ENCODE results near the gene PPM1H.

Gene PPM1H

DNA sequence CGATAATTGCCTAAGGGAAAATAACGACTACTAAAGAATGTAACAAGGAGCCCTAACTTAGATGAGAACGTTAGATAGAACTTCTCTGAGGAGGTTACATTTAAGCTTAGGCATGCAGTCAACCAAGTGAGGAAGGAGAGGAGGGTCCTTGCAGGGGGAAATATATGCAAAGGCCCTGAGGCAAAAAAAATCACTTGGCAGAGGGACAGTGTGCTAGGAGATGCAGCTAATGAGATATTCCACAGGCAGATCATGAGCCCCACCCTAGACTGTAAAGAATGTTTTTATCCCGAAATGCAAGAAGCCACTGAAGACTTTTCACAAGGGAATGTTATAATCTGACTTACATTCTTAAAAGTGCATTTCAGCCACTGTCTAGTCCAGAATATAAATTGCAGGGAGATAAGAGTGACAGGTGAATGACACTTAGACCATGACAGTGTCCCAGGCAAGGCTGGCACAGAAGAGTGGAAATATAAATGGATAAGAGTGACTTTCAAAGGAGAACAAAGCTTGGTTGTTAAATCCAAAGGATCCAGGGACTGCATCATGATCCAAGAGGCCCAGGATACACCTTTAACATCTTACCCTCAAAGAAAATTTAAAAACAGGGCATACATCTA is 61.0 kb downstream of the PPM1H start:
- no peak for DNase-seq (ENCODE audit: low read depth in 2 of 3, low spot score in 2 of 3)

GRCh38 chr12:62873116-62873825 is 61.7 kb downstream of the PPM1H start:
- no peak for DNase-seq (ENCODE audit: low read depth in 2 of 3, low spot score in 2 of 3)

DNA sequence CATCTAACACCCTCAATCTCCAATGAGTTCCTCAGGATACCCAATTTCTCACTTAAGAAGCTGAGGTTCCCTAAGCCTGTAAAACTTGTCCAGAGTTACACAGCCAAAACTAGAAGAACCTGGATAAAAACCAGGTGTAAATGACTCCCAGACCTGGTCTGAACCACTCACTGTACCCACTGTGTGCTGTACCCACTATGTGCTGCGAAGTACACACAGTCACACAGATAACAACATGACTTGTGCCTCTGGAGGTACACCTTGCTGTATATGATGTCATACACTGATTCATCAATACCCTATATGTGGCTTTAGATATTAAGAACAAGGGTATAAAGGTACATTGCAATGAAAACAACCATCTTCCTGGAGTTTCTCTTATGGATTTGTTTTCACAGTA is 66.1 kb downstream of the PPM1H start:
- no peak for DNase-seq (ENCODE audit: low read depth in 2 of 3, low spot score in 2 of 3)

GRCh38 chr12:62866451-62867082 is 68.4 kb downstream of the PPM1H start:
- no peak for DNase-seq (ENCODE audit: low read depth in 2 of 3, low spot score in 2 of 3)

GRCh38 chr12:62865937-62866336 is 69.0 kb downstream of the PPM1H start:
- no peak for DNase-seq (ENCODE audit: low read depth in 2 of 3, low spot score in 2 of 3)

GRCh38 chr12:62865065-62865464 is 69.9 kb downstream of the PPM1H start:
- DNase-seq (ENCODE audit: low read depth in 2 of 3, low spot score in 2 of 3): no peak

GRCh38 chr12:62862259-62862881 is 72.6 kb downstream of the PPM1H start:
- DNase-seq (ENCODE audit: low read depth in 2 of 3, low spot score in 2 of 3): no peak

DNA sequence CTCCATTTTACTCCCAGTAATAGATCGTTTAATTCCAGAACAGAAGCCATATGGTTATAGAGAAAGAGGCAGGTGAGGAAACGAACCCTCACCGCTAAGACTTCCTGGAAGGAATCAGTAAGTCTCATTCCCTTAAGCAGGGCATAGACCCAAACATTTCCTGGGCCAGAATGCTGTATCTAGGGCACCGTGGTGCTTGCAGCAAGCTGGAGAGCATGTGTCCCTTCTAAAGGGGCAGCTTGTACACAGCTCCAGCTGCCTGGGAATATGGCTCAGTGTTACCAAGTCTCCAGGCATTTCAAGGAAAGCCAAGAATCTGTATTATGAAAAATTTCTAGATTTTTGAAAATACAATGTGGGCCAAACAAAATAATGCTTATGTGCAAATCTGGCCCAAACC is 73.4 kb downstream of the PPM1H start:
- no peak for DNase-seq (ENCODE audit: low read depth in 2 of 3, low spot score in 2 of 3)

- no peak for DNase-seq (ENCODE audit: low read depth in 2 of 3, low spot score in 2 of 3)
Measured at GRCh38 chr12:62860501-62861411, 74.2 kb downstream of the PPM1H start.

DNA sequence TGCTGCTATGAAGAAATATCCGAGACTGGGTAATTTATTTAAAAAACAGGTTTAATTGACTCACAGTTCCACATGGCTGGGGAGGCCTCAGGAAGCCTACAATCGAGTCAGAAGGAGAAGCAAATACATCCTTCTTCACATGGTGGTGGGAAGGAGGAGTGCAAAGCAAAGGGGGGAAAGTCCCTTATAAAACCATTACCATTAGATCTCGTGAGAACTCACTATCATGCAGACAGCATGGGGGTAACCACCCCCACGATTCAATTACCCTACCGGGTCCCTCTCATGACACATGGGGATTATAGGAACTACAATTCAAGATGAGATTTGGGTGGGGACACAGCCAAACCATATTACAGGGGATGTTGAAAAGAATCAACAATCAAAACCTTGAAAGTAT is 74.9 kb downstream of the PPM1H start:
- DNase-seq (ENCODE audit: low read depth in 2 of 3, low spot score in 2 of 3): no peak

DNA sequence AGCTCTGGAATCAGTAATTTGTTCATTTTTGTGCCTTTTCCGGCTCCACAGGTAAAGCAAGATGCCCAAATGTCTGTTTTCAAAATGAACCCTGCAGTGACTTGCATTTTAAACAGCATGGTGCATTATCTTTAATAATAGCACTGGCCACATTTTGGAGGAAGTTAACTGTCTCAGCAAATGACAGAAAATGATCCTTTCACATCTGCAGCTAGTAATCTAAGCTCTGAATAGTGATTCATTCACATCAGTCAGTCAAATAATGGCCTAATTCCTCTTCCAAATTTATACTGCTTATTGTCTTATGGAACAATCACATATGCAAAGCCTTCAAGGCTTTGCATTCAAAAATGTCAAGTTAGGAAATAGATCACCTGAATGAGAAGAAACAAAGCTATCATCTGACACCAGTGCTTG is 75.6 kb downstream of the PPM1H start:
- DNase-seq (ENCODE audit: low read depth in 2 of 3, low spot score in 2 of 3): no peak

DNA sequence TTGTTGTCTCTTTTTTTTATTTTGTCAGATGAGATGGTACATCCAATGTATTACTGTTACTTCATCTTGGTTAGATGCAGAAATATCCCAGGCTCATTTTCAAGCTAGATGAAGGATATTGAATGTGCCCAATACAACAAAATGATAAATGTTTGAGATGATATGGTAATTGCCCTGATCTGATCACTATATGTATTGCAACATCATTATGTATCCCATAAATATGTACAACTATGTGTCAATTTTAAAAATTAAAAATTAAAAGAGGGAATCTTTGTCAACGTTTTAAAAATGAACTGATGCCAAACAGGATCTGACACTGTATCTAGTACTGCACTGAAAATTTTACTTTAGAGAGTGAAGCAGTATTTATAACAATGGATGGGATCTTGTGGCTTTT is 78.5 kb downstream of the PPM1H start:
- no peak for DNase-seq (ENCODE audit: low read depth in 2 of 3, low spot score in 2 of 3)

GRCh38 chr12:62854024-62854423 is 80.9 kb downstream of the PPM1H start:
- DNase-seq (ENCODE audit: low read depth in 2 of 3, low spot score in 2 of 3): no peak

GRCh38 chr12:62849398-62849797 is 85.6 kb downstream of the PPM1H start:
- no peak for DNase-seq (ENCODE audit: low read depth in 2 of 3, low spot score in 2 of 3)

- DNase-seq (ENCODE audit: low read depth in 2 of 3, low spot score in 2 of 3): no peak
Measured at GRCh38 chr12:62848418-62848817, 86.5 kb downstream of the PPM1H start.

- DNase-seq (ENCODE audit: low read depth in 2 of 3, low spot score in 2 of 3): no peak
Measured at GRCh38 chr12:62847709-62848108, 87.2 kb downstream of the PPM1H start.

GRCh38 chr12:62846491-62846890 is 88.5 kb downstream of the PPM1H start:
- DNase-seq (ENCODE audit: low read depth in 2 of 3, low spot score in 2 of 3): no peak

DNA sequence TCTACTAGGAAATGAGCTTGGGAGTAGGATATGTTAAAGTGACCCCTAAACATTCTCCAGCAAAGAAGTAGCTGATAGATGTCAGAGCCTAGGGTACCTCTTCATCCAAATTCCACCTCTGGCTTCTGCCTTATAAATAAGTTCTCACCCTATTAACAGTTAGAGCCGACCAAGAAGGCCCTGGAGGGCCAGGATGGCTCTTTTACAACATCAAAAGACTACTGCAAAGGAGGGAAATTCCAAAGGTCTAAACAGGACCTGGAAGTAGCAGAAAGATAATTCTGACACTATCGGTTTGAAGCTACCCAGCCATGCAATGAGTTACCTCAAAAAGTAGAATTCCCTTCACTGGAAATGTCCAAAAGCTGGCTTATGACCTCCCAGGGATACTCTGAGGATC is 90.0 kb downstream of the PPM1H start:
- no peak for DNase-seq (ENCODE audit: low read depth in 2 of 3, low spot score in 2 of 3)

GRCh38 chr12:62843716-62844115 is 91.2 kb downstream of the PPM1H start:
- no peak for DNase-seq (ENCODE audit: low read depth in 2 of 3, low spot score in 2 of 3)

DNA sequence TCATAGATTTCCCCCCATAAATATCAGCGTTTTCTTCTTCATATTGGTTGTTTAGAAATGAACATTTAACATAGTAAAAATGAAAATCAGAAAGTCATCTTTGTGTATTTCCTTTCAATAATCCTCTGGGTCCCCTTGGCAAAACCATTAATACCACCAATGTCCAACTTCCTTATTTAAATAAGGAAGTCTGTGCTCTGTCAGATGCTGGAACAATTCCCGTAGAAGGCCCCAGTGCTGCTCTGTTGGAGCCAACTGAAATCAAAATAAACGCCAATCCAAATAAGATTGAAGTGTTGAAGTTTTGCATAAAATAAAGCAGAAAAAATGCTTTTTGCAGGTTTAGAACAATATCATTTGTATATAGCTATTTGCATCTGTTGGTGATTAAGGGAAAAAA is 93.1 kb downstream of the PPM1H start:
- DNase-seq (ENCODE audit: low read depth in 2 of 3, low spot score in 2 of 3): no peak

GRCh38 chr12:62840806-62841205 is 94.1 kb downstream of the PPM1H start:
- DNase-seq (ENCODE audit: low read depth in 2 of 3, low spot score in 2 of 3): no peak
